Progenitor cell of endocrine pancreas (in vitro differentiated cells): ENCODE results near the gene SLC16A3. TPM values are rescaled to one million over a fixed set of nuclear protein-coding genes. Genes with fewer than 3 reads are reported as not detected.

Source experiments
- DNase-seq: peaks from one replicate; pipeline ENCODE4 v3.0.0; 2021; ENCODE audit warnings: low spot score; ENCODE audit not compliant: unreplicated experiment
- H3K27ac Mint-ChIP-seq: 2 replicates; pipeline ENCODE4 v1.8.0; 2021; ENCODE audit warnings: mild to moderate bottlenecking, moderate library complexity, mixed read lengths
- H3K27me3 Mint-ChIP-seq: 2 replicates; pipeline ENCODE4 v1.8.0; 2021; ENCODE audit warnings: mixed read lengths
- H3K36me3 Mint-ChIP-seq: 2 replicates; pipeline ENCODE4 v1.8.0; 2022; ENCODE audit warnings: mixed read lengths; ENCODE audit not compliant: insufficient read depth
- H3K4me1 Mint-ChIP-seq: 2 replicates; pipeline ENCODE4 v1.8.0; 2021; ENCODE audit warnings: low read depth, mixed read lengths
- H3K4me3 Mint-ChIP-seq: 2 replicates; pipeline ENCODE4 v1.8.0; 2021; ENCODE audit warnings: low read depth, mild to moderate bottlenecking, moderate library complexity, mixed read lengths
- H3K9me3 Mint-ChIP-seq: 2 replicates; pipeline ENCODE4 v1.8.0; 2021; ENCODE audit warnings: low read depth, mixed read lengths
- total RNA-seq: library from RNA; stranded (reverse); gene quantifications from 2 replicates; pipeline ENCODE4 v1.2.1, GENCODE V29; 2021
- TF ChIP-seq, protein P1 (sequence below): fragments of 200-600 bp; sonication (generic); IDR thresholded peaks from one replicate; pipeline ENCODE4 v1.5.0; 2021; ENCODE audit warnings: antibody characterized with exemption, mild to moderate bottlenecking; ENCODE audit not compliant: unreplicated experiment

Gene SLC16A3
- total RNA-seq, 1 donor from 2014 or later, result 5.4 TPM

DNA sequence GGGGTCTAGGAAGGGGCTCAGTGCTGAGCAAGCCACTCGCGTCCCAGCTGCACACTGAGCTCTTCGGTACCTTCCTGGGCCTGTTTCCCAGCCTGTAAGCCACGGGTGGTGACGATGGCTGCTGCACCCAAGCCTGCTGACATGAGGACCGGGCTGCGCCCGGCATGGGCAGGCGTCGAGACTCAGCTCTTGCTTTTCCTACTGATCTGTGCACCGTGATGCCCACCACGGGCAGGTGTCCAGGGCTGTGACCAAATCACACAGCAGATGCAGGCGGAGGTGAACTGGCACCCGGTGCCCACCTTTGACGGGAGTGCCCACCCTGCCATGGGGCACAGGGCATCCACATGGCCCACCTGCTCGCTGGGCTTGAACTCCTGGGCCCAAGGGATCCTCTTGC, 34.1 kb upstream of the SLC16A3 start:
- no peaks in the 10 kb centered on the region for H3K4me1 Mint-ChIP-seq
- DNase-seq, result no peak
- H3K9me3 Mint-ChIP-seq, result no peaks in the 10 kb centered on the region
- no peak overlapping the region for H3K4me3 Mint-ChIP-seq
- H3K27me3 Mint-ChIP-seq, result no peaks in the 10 kb centered on the region
- no peak overlapping the region for H3K27ac Mint-ChIP-seq
- TF ChIP-seq, protein P1, sequence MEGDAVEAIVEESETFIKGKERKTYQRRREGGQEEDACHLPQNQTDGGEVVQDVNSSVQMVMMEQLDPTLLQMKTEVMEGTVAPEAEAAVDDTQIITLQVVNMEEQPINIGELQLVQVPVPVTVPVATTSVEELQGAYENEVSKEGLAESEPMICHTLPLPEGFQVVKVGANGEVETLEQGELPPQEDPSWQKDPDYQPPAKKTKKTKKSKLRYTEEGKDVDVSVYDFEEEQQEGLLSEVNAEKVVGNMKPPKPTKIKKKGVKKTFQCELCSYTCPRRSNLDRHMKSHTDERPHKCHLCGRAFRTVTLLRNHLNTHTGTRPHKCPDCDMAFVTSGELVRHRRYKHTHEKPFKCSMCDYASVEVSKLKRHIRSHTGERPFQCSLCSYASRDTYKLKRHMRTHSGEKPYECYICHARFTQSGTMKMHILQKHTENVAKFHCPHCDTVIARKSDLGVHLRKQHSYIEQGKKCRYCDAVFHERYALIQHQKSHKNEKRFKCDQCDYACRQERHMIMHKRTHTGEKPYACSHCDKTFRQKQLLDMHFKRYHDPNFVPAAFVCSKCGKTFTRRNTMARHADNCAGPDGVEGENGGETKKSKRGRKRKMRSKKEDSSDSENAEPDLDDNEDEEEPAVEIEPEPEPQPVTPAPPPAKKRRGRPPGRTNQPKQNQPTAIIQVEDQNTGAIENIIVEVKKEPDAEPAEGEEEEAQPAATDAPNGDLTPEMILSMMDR, result no peak
- peaks cover 21% of the 10 kb centered on the region for H3K36me3 Mint-ChIP-seq

DNA sequence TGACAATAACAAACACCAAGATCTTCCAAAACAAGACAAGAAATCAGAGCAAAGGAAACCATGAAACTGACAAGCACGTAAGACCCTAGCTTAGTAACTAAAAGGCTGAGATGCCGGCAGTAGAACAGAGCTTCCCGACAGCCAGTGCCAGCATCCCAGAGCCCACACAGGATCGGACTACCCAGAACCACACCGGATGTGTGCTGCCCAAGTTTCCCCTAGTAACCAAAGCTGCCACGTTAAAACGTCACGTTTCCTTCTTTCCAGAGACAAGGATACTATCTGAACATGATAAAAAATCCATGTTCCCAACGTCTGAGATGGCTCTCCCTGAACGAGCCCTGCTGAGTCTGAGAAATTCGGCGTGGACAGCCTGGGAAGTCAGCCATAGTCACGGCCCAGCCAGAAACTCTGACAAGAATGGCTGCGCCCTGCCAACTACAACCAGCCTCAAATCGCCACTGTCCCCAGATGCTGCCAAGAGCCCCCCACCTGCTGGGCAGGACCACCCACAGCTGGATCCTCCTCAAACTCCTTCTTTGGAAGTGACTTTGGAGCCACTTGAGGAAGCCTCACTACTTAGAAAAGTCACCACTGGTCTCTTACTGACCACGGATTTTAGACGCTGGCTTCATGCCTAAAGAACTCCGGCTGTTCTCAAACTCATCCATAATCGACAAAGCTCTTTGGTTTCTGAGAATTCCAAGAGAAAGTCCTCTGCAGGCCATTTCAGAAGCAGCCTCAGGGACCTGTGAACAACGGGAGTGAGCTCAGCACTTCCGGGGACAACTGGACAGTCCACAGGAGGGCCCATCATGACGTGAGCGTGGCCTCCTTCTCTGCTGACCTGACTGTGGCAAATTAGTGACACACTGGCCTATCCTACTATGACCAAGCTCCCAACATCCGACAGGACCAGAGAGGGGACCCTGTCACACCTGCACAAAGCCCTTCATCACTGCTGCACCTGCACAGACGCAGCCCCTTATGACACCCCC, 32.9 kb upstream of the SLC16A3 start:
- Mint-ChIP-seq H3K27ac (no peak overlapping the region), H3K4me1 (no peaks in the 10 kb centered on the region), H3K4me3 (no peak overlapping the region), H3K9me3 (no peaks in the 10 kb centered on the region), H3K27me3 (no peaks in the 10 kb centered on the region), H3K36me3 (peaks cover 23% of the 10 kb centered on the region)
- TF ChIP-seq, protein P1, result no peak
- DNase-seq, result no peak

DNA sequence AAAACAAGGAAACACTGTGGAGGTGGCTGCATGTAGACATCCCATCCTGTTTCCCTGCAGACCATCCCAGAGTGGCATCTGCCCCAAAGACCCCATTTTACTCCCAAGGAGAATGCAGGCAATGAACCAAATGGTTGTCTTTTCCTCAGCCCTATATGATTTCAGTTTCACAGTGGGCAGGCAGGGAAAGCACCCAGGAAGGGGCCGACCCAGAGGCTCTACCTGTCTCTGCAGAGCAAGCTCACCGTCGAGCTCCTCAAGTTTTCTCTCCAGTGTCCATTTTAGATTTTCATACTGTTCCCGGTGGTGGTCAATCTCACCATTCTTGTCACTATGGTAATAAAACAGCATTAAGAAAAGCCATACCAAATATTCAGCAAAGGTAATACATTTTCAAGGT, 30.8 kb upstream of the SLC16A3 start:
- no peaks in the 10 kb centered on the region for H3K4me1 Mint-ChIP-seq
- H3K36me3 Mint-ChIP-seq, result peaks cover 21% of the 10 kb centered on the region
- no peaks in the 10 kb centered on the region for H3K9me3 Mint-ChIP-seq
- H3K27ac Mint-ChIP-seq, result no peak overlapping the region
- no peak overlapping the region for H3K4me3 Mint-ChIP-seq
- no peaks in the 10 kb centered on the region for H3K27me3 Mint-ChIP-seq
- DNase-seq, result no peak
- TF ChIP-seq, protein P1, result no peak

DNA sequence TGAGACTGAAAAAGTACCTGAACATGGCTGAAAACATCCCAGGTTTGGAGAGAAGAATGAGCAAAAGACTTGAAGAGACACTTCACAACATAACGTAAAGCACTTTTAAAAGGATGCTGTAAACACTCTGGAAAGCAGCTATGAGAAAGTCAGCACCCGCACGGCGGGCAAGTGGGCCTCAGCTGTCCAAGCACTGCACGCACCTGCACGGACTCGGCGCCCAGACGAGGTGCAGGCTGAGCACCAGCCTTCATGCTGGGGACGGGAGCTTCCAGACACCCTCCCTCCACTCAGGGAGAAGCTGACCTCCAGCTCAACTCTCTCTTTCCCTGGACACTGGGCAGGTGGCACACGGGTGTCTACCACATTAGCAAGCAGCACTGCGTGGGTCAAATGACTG, 29.3 kb upstream of the SLC16A3 start:
- TF ChIP-seq, protein P1, result no peak
- Mint-ChIP-seq H3K4me3 (no peak overlapping the region), H3K27me3 (no peaks in the 10 kb centered on the region), H3K9me3 (no peaks in the 10 kb centered on the region), H3K4me1 (no peaks in the 10 kb centered on the region), H3K36me3 (peaks cover 16% of the 10 kb centered on the region), H3K27ac (no peak overlapping the region)
- no peak for DNase-seq

DNA sequence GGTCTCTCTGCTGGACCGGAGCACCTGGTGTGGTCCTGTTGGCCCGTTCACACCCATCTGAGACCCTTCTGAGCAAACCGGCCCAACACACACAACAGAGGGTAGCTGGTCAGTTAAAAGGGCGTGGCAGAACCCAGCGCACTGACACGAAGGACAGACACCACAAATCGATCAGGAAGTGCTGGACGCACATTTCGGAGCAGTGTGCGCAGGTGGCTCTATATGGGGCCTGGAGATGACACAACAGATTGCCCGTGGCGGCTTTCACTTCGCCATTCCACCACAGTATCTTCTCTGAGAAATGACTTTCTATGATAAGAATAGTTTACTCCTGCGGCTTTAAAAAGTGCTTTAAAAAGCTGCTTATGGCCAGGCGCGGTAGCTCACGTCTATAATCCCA, 28.7 kb upstream of the SLC16A3 start:
- Mint-ChIP-seq H3K27me3 (no peaks in the 10 kb centered on the region), H3K4me1 (no peaks in the 10 kb centered on the region), H3K9me3 (no peaks in the 10 kb centered on the region), H3K4me3 (no peak overlapping the region), H3K36me3 (peaks cover 16% of the 10 kb centered on the region), H3K27ac (no peak overlapping the region)
- TF ChIP-seq, protein P1, result no peak
- no peak for DNase-seq
